HepG2 (cell line): Measurements from ENCODE around the gene RHBDL3. TPM values are rescaled to one million over a fixed set of nuclear protein-coding genes. Genes with fewer than 3 reads are reported as not detected.

Experiments used
- ARNTL ChIP-seq: sonication (generic); formaldehyde crosslinking; IDR thresholded peaks from 2 replicates; pipeline ENCODE4 v1.4.0; 2020; ENCODE audit warnings: mild to moderate bottlenecking, missing genetic modification reagents
- GTF2F1 ChIP-seq: fragments of 150-350 bp; IDR thresholded peaks from 2 replicates; pipeline ENCODE4 v1.6.1; 2014; ENCODE audit warnings: low read length
- ISX ChIP-seq: sonication (generic); formaldehyde crosslinking; conservative IDR thresholded peaks from 2 replicates; pipeline ENCODE4 v1.5.0; 2020; ENCODE audit warnings: missing genetic modification reagents
- KAT8 ChIP-seq: IDR thresholded peaks from 2 replicates; pipeline ENCODE4 v1.6.1; 2016; ENCODE audit warnings: missing genetic modification reagents, missing compliant biosample characterization
- KLF15 ChIP-seq: sonication (generic); formaldehyde crosslinking; IDR thresholded peaks from 2 replicates; pipeline ENCODE4 v1.8.1; 2023; ENCODE audit warnings: borderline replicate concordance, mild to moderate bottlenecking, inconsistent platforms, missing genetic modification reagents, mixed read lengths
- NFIB ChIP-seq: sonication (generic); formaldehyde crosslinking; IDR thresholded peaks from 2 replicates; pipeline ENCODE4 v1.9.0; 2021; ENCODE audit warnings: missing genetic modification reagents, mild to moderate bottlenecking, borderline replicate concordance
- NFKB2 ChIP-seq: sonication (generic); formaldehyde crosslinking; IDR thresholded peaks from 2 replicates; pipeline ENCODE4 v1.4.0; 2020; ENCODE audit warnings: missing genetic modification reagents, borderline replicate concordance
- PAX8 ChIP-seq: sonication (generic); formaldehyde crosslinking; IDR thresholded peaks from 2 replicates; pipeline ENCODE4 v1.8.0; 2022; ENCODE audit warnings: mild to moderate bottlenecking, missing genetic modification reagents, borderline replicate concordance
- RAD51 ChIP-seq: fragments of 450-650 bp; IDR thresholded peaks from 2 replicates; pipeline ENCODE4 v1.6.1; 2016; ENCODE audit warnings: borderline replicate concordance
- XBP1 ChIP-seq: sonication (generic); formaldehyde crosslinking; IDR thresholded peaks from 2 replicates; pipeline ENCODE4 v1.5.0; 2020; ENCODE audit warnings: missing genetic modification reagents
- ZMAT3 ChIP-seq: sonication (generic); formaldehyde crosslinking; conservative IDR thresholded peaks from 2 replicates; pipeline ENCODE4 v1.7.0; 2021; ENCODE audit warnings: missing genetic modification reagents
- ZNF253 ChIP-seq: sonication (generic); formaldehyde crosslinking; IDR thresholded peaks from 2 replicates; pipeline ENCODE4 v1.8.0; 2022; ENCODE audit warnings: mild to moderate bottlenecking, missing genetic modification reagents, borderline replicate concordance
- polyA plus RNA-seq, 8 experiments: library from polyadenylated mRNA; depleted of rRNA in 3 of 8; stranded (reverse) in 7 of 8; unstranded in 1 of 8; fragments of >200 nt; fragmentation: Illumina TruSeq in 4 of 8; extraction: Trizol in 4 of 8; gene quantifications; 2 replicates each; pipeline versions ENCODE4 v1.2.1 to v1.2.3, GENCODE V29; 2011 to 2016; ENCODE audit warnings: low read depth in 4 of 8, missing spikeins in 1 of 8, mixed read lengths in 1 of 8; ENCODE audit not compliant: insufficient read depth in 1 of 8
- total RNA-seq, 5 experiments: library from RNA; depleted of rRNA; stranded (reverse); fragments of >200 nt; fragmentation: Illumina TruSeq; extraction: Trizol; gene quantifications; 2 replicates each; pipeline ENCODE4 v1.2.3, GENCODE V29; 2016; ENCODE audit warnings: low read depth in 1 of 5
- TF ChIP-seq, protein P1 (sequence below): sonication (generic); formaldehyde crosslinking; IDR thresholded peaks from 2 replicates; pipeline ENCODE4 v1.5.1; 2020; ENCODE audit warnings: mild to moderate bottlenecking, missing genetic modification reagents
- TF ChIP-seq, protein P2 (sequence below): sonication (generic); formaldehyde crosslinking; IDR thresholded peaks from 2 replicates; pipeline ENCODE4 v1.9.0; 2022; ENCODE audit warnings: missing genetic modification reagents, mild to moderate bottlenecking, borderline replicate concordance
- TF ChIP-seq, protein P3 (sequence below): sonication (generic); formaldehyde crosslinking; conservative IDR thresholded peaks from 2 replicates; pipeline ENCODE4 v1.4.0; 2020; ENCODE audit warnings: missing genetic modification reagents
- TF ChIP-seq, protein P4 (sequence below): fragments of 450-650 bp; IDR thresholded peaks from 2 replicates; pipeline ENCODE4 v1.6.1; 2016
- TF ChIP-seq, protein P5 (sequence below): sonication (generic); formaldehyde crosslinking; IDR thresholded peaks from 2 replicates; pipeline ENCODE4 v1.9.0; 2021; ENCODE audit warnings: missing genetic modification reagents, mild to moderate bottlenecking, borderline replicate concordance
- TF ChIP-seq, protein P6 (sequence below): sonication (generic); formaldehyde crosslinking; IDR thresholded peaks from 2 replicates; pipeline ENCODE4 v1.8.1; 2023; ENCODE audit warnings: mild to moderate bottlenecking, missing genetic modification reagents

RHBDL3 gene
- total and polyA plus RNA-seq, 2 of the 13 experiments (the other 11 are each of a cell fraction or from before 2014, with no cell fraction given): 0.09 TPM; not detected in 1

DNA sequence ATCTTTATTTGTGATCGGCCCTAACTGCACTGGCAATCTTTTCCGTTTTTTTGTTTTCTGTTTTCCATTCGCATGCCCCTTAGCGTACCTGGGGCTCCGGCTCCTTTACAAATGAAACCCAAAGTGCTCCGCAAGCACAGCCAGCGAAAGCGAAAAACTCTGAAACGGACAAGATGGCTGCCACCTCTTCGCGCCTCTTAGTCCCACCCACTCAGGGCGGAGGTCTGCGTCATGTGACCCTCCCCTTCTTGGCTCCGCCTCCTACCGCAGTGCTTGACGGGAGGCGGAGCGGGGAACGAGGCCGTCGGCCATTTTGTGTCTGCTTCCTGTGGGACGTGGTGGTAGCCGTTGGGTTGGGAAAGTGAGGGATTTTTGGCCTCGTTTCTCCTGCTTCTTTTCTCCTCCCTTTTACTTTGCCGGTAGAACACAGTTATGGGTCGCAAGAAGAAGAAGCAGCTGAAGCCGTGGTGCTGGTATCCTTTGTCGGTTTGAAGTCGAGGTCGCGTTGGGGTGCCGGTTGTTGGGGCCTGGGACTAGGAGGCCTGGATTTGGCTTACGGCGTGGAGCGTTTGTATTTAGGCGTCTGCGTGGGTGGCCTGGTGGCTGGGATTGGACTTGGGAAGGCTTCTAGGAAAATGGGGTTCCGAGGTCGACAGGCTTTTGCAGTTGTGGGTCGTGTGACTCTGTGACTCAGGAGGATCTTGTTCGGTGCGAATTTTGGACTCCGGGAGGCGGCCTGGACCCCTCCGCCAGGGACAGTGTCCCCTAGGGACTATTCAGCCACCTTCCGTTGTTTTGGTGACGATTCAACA, 84.4 kb downstream of the RHBDL3 start, which contains the start of gene ZNF207 (continued):
- TF ChIP-seq, protein P1, sequence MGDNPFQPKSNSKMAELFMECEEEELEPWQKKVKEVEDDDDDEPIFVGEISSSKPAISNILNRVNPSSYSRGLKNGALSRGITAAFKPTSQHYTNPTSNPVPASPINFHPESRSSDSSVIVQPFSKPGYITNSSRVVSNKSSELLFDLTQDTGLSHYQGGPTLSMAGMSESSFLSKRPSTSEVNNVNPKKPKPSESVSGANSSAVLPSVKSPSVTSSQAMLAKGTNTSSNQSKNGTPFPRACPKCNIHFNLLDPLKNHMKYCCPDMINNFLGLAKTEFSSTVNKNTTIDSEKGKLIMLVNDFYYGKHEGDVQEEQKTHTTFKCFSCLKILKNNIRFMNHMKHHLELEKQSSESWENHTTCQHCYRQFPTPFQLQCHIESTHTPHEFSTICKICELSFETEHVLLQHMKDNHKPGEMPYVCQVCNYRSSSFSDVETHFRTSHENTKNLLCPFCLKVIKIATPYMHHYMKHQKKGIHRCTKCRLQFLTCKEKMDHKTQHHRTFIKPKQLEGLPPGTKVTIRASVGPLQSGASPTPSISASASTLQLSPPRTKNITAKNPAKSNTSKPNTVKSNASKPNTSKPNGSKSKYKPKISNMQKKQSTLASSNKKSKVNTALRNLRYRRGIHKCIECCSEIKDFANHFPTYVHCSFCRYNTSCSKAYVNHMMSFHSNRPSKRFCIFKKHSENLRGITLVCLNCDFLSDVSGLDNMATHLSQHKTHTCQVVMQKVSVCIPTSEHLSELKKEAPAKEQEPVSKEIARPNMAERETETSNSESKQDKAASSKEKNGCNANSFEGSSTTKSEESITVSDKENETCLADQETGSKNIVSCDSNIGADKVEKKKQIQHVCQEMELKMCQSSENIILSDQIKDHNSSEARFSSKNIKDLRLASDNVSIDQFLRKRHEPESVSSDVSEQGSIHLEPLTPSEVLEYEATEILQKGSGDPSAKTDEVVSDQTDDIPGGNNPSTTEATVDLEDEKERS: peak; percentile 90
- no peak for TF ChIP-seq NFIB
- TF ChIP-seq, protein P2, sequence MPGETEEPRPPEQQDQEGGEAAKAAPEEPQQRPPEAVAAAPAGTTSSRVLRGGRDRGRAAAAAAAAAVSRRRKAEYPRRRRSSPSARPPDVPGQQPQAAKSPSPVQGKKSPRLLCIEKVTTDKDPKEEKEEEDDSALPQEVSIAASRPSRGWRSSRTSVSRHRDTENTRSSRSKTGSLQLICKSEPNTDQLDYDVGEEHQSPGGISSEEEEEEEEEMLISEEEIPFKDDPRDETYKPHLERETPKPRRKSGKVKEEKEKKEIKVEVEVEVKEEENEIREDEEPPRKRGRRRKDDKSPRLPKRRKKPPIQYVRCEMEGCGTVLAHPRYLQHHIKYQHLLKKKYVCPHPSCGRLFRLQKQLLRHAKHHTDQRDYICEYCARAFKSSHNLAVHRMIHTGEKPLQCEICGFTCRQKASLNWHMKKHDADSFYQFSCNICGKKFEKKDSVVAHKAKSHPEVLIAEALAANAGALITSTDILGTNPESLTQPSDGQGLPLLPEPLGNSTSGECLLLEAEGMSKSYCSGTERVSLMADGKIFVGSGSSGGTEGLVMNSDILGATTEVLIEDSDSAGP: peak; percentile 69
- TF ChIP-seq PAX8 (CRISPR knock-in tag): no peak
- TF ChIP-seq ARNTL: no peak
- TF ChIP-seq ZNF253 (CRISPR knock-in tag): no peak
- no peak for TF ChIP-seq XBP1 (CRISPR knock-in tag)
- peak; percentile 64; the same call in 1 of the 2 replicates for TF ChIP-seq KLF15
- TF ChIP-seq GTF2F1: peak; percentile 62; the same call in 1 of the 2 replicates
- TF ChIP-seq, protein P3, sequence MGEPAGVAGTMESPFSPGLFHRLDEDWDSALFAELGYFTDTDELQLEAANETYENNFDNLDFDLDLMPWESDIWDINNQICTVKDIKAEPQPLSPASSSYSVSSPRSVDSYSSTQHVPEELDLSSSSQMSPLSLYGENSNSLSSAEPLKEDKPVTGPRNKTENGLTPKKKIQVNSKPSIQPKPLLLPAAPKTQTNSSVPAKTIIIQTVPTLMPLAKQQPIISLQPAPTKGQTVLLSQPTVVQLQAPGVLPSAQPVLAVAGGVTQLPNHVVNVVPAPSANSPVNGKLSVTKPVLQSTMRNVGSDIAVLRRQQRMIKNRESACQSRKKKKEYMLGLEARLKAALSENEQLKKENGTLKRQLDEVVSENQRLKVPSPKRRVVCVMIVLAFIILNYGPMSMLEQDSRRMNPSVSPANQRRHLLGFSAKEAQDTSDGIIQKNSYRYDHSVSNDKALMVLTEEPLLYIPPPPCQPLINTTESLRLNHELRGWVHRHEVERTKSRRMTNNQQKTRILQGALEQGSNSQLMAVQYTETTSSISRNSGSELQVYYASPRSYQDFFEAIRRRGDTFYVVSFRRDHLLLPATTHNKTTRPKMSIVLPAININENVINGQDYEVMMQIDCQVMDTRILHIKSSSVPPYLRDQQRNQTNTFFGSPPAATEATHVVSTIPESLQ (CRISPR knock-in tag): no peak
- TF ChIP-seq RAD51: peak; percentile 87
- TF ChIP-seq, protein P4, sequence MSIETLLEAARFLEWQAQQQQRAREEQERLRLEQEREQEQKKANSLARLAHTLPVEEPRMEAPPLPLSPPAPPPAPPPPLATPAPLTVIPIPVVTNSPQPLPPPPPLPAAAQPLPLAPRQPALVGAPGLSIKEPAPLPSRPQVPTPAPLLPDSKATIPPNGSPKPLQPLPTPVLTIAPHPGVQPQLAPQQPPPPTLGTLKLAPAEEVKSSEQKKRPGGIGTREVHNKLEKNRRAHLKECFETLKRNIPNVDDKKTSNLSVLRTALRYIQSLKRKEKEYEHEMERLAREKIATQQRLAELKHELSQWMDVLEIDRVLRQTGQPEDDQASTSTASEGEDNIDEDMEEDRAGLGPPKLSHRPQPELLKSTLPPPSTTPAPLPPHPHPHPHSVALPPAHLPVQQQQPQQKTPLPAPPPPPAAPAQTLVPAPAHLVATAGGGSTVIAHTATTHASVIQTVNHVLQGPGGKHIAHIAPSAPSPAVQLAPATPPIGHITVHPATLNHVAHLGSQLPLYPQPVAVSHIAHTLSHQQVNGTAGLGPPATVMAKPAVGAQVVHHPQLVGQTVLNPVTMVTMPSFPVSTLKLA: no peak
- TF ChIP-seq ZMAT3: no peak
- peak; percentile 73; the same call in 1 of the 2 replicates for TF ChIP-seq NFKB2
- TF ChIP-seq, protein P5, sequence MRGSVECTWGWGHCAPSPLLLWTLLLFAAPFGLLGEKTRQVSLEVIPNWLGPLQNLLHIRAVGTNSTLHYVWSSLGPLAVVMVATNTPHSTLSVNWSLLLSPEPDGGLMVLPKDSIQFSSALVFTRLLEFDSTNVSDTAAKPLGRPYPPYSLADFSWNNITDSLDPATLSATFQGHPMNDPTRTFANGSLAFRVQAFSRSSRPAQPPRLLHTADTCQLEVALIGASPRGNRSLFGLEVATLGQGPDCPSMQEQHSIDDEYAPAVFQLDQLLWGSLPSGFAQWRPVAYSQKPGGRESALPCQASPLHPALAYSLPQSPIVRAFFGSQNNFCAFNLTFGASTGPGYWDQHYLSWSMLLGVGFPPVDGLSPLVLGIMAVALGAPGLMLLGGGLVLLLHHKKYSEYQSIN: no peak
- TF ChIP-seq, protein P6, sequence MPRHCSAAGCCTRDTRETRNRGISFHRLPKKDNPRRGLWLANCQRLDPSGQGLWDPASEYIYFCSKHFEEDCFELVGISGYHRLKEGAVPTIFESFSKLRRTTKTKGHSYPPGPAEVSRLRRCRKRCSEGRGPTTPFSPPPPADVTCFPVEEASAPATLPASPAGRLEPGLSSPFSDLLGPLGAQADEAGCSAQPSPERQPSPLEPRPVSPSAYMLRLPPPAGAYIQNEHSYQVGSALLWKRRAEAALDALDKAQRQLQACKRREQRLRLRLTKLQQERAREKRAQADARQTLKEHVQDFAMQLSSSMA: no peak; the same call in 1 of the 2 replicates
- no peak for TF ChIP-seq ISX (CRISPR knock-in tag)
- TF ChIP-seq KAT8 (CRISPR knock-in tag): peak; percentile 93
